HEK293 (cell line): Measurements from ENCODE around the gene TM4SF5.

Source experiments
- CTCF ChIA-PET: fragments of 350-600 bp; formaldehyde crosslinking; extraction: SDS; loops from one replicate; lab custom pipeline; 2021; ENCODE audit warnings: antibody characterized with exemption; lab: Yijun Ruan, JAX
- POLR2A ChIA-PET: fragments of 300-600 bp; formaldehyde crosslinking; extraction: SDS; loops from one replicate; lab custom pipeline; 2020; ENCODE audit warnings: antibody characterized with exemption, inconsistent platforms; lab: Yijun Ruan, JAX
- H3K27ac ChIP-seq: fragments of 200-500 bp; sonication (Bioruptor generic); 2 replicates; pipeline ENCODE4 v1.5.1; 2014; ENCODE audit warnings: low read depth, low read length, control low read depth, inconsistent platforms; ENCODE audit errors: extremely low read depth
- H3K36me3 ChIP-seq, 2 experiments: fragments of 200-500 bp in 1 of 2; sonication (Bioruptor generic) in 1 of 2; 1 replicate in 1 of 2; 2 replicates in 1 of 2; pipeline ENCODE4 v1.5.1; 2014 to 2017; ENCODE audit warnings: inconsistent platforms in 2 of 2, low read length in 2 of 2; ENCODE audit not compliant: control insufficient read depth in 2 of 2, insufficient read depth in 1 of 2
- H3K4me1 ChIP-seq: fragments of 200-500 bp; sonication (Bioruptor generic); 2 replicates; pipeline ENCODE4 v1.5.1; 2014; ENCODE audit warnings: mild to moderate bottlenecking, low read length, inconsistent platforms; ENCODE audit not compliant: control insufficient read depth, insufficient read depth
- H3K4me3 ChIP-seq: 2 replicates; pipeline ENCODE4 v1.5.1; 2011; ENCODE audit warnings: low read depth, mild to moderate bottlenecking, control low read depth, low read length, moderate library complexity
- H3K9me3 ChIP-seq: fragments of 200-500 bp; sonication (Bioruptor generic); 2 replicates; pipeline ENCODE4 v1.5.1; 2014; ENCODE audit warnings: low read depth, low read length, inconsistent platforms; ENCODE audit not compliant: control insufficient read depth, insufficient read depth
- CTCF ChIP-seq: fragments of 450-650 bp; formaldehyde crosslinking; IDR thresholded peaks from 2 replicates; pipeline ENCODE4 v1.5.1; 2016; ENCODE audit warnings: missing biosample characterization, missing genetic modification characterization
- EGR2 ChIP-seq: fragments of 450-650 bp; formaldehyde crosslinking; IDR thresholded peaks from 2 replicates; pipeline ENCODE4 v1.5.1; 2016; ENCODE audit warnings: low read depth, missing biosample characterization, missing genetic modification characterization
- GLIS2 ChIP-seq: fragments of 450-650 bp; formaldehyde crosslinking; IDR thresholded peaks from 2 replicates; pipeline ENCODE4 v1.5.1; 2016; ENCODE audit warnings: missing biosample characterization, missing genetic modification characterization
- PRDM1 ChIP-seq: fragments of 450-650 bp; formaldehyde crosslinking; IDR thresholded peaks from 2 replicates; pipeline ENCODE4; 2016; ENCODE audit warnings: missing biosample characterization, missing genetic modification characterization
- PRDM10 ChIP-seq: fragments of 450-650 bp; formaldehyde crosslinking; IDR thresholded peaks from 2 replicates; pipeline ENCODE4 v1.5.1; 2016; ENCODE audit warnings: missing biosample characterization, missing genetic modification characterization
- ZBTB17 ChIP-seq: fragments of 450-650 bp; formaldehyde crosslinking; IDR thresholded peaks from 2 replicates; pipeline ENCODE4 v1.5.1; 2016; ENCODE audit warnings: missing biosample characterization, missing genetic modification characterization
- ZBTB49 ChIP-seq: fragments of 450-650 bp; formaldehyde crosslinking; IDR thresholded peaks from 2 replicates; pipeline ENCODE4 v1.5.1; 2016; ENCODE audit warnings: missing biosample characterization, missing genetic modification characterization, low read depth
- ZNF16 ChIP-seq: fragments of 450-650 bp; formaldehyde crosslinking; IDR thresholded peaks from 2 replicates; pipeline ENCODE4 v1.5.1; 2016; ENCODE audit warnings: low read depth, missing biosample characterization, missing genetic modification characterization
- ZNF280C ChIP-seq: fragments of 450-650 bp; formaldehyde crosslinking; IDR thresholded peaks from 2 replicates; pipeline ENCODE4 v1.5.1; 2016; ENCODE audit warnings: missing biosample characterization, missing genetic modification characterization
- ZNF302 ChIP-seq: fragments of 450-650 bp; formaldehyde crosslinking; IDR thresholded peaks from 2 replicates; pipeline ENCODE4 v1.5.1; 2016; ENCODE audit warnings: missing biosample characterization, missing genetic modification characterization, low read depth
- ZNF521 ChIP-seq: fragments of 450-650 bp; formaldehyde crosslinking; IDR thresholded peaks from 2 replicates; pipeline ENCODE4 v1.5.1; 2017; ENCODE audit warnings: missing biosample characterization, mild to moderate bottlenecking, missing genetic modification characterization
- ZNF664 ChIP-seq: fragments of 450-650 bp; formaldehyde crosslinking; IDR thresholded peaks from 2 replicates; pipeline ENCODE4 v1.5.1; 2016; ENCODE audit warnings: missing biosample characterization, missing genetic modification characterization
- ZNF692 ChIP-seq: fragments of 450-650 bp; formaldehyde crosslinking; IDR thresholded peaks from 2 replicates; pipeline ENCODE4 v1.5.1; 2016; ENCODE audit warnings: missing biosample characterization, missing genetic modification characterization
- ZSCAN23 ChIP-seq: fragments of 450-650 bp; formaldehyde crosslinking; IDR thresholded peaks from 2 replicates; pipeline ENCODE4 v1.5.1; 2016; ENCODE audit warnings: missing biosample characterization, missing genetic modification characterization
- ZSCAN5A ChIP-seq: fragments of 450-650 bp; formaldehyde crosslinking; IDR thresholded peaks from 2 replicates; pipeline ENCODE4 v1.5.1; 2016; ENCODE audit warnings: missing biosample characterization, missing genetic modification characterization

TM4SF5 gene

GRCh38 chr17:4725646-4726310 is 45.9 kb upstream of the TM4SF5 start (continued):
- TF ChIP-seq PRDM10 (peak; percentile 42; the same call in 1 of the 2 replicates), EGR2 (tag by site-specific recombination) (peak; percentile 68)

GRCh38 chr17:4728124-4728523 is 43.6 kb upstream of the TM4SF5 start:
- TF ChIP-seq ZSCAN23 (tag by site-specific recombination), result no peak
- 0 out of 2 replicates have a peak, but pooled peaks have one; percentile 38 for TF ChIP-seq ZNF664 (tag by site-specific recombination)
- TF ChIP-seq, all 188 proteins: peak for 1
- POLR2A ChIA-PET, result no interaction called here
- CTCF ChIA-PET, result interaction anchor here (0.6 to 0.8 kb wide), 2 partner anchors 11 to 102 kb away, joined by 3 to 5 read pairs; partner anchors contain the start of gene ZMYND15
- Histone ChIP-seq H3K27ac (no peak overlapping the region), H3K4me1 (no peaks in the 10 kb centered on the region), H3K36me3 (peaks cover 0 to 6% of the 10 kb centered on the region in 2 experiments; a peak in 2 of 3 replicates), H3K9me3 (no peaks in the 10 kb centered on the region), H3K4me3 (no peak overlapping the region)

- POLR2A ChIA-PET, result interaction anchor here (0.6 to 1.0 kb wide), 2 partner anchors 29 to 57 kb away, joined by 3 read pairs; no protein-coding TSS in a partner anchor
- Histone ChIP-seq H3K4me1 (no peaks in the 10 kb centered on the region), H3K9me3 (no peaks in the 10 kb centered on the region), H3K36me3 (peaks cover 9 to 11% of the 10 kb centered on the region in 2 experiments; a peak in 2 of 3 replicates), H3K27ac (no peak overlapping the region), H3K4me3 (no peak overlapping the region)
- TF ChIP-seq ZSCAN5A (tag by site-specific recombination) (no peak), ZNF521 (tag by site-specific recombination) (no peak), PRDM1 (tag by site-specific recombination) (no peak), ZBTB49 (tag by site-specific recombination) (no peak), CTCF (tag by site-specific recombination) (0 out of 2 replicates have a peak, but pooled peaks have one; percentile 8), GLIS2 (tag by site-specific recombination) (no peak), ZNF302 (tag by site-specific recombination) (no peak), ZNF16 (tag by site-specific recombination) (no peak), ZNF692 (no peak), ZBTB17 (tag by site-specific recombination) (peak; percentile 76), ZNF280C (tag by site-specific recombination) (no peak)
- CTCF ChIA-PET, result interaction anchor here (0.6 to 1.8 kb wide), 7 partner anchors 21 to 342 kb away, joined by 3 to 6 read pairs (median 5); no protein-coding TSS in a partner anchor
Observed at GRCh38 chr17:4733073-4733531, 38.6 kb upstream of the TM4SF5 start.
